ENCODE results near the gene TMTC2.

The TMTC2 gene

DNA sequence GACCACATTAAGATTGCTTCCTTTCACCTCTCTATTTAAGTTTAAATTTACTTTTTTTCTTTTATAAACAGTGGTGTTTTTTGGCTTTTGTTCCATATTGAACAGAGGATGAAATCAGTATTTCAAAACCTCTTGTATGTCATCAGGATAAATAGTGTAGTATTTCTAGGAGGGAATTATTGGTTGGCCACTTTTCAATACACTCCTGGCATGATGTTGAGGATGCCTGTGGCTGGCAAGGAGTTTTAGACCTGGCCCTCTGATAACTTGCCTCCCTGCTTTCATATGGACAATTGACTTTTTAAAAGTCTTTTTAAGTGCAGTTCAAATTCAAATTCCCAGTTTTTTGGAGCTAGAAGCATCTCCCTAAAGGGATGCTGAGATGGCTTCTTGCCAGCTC lies 9.8 kb downstream of the TMTC2 start:
- ChIA-PET POLR2A (interaction anchor here (0.7 kb wide), 1 partner anchor 219 kb away, joined by 5 read pairs; no protein-coding TSS in a partner anchor), CTCF (interaction anchor here (0.7 to 4.2 kb wide), 4 partner anchors 11 to 43 kb away, joined by 3 to 34 read pairs (median 4); partner anchors contain the start of gene TMTC2)
- no peak for DNase-seq (ENCODE audit: extremely low spot score)
- TF ChIP-seq CTCF (IDR thresholded peaks at IDR 0.05; ENCODE audit: control extremely low read depth, extremely low read depth, low read depth, missing control alignments): no peak

- DNase-seq (ENCODE audit: extremely low spot score): no peak
- no peak for TF ChIP-seq CTCF (IDR thresholded peaks at IDR 0.05; ENCODE audit: control extremely low read depth, extremely low read depth, low read depth, missing control alignments)
- POLR2A ChIA-PET: no interaction called here
- CTCF ChIA-PET: interaction anchor here (1.1 to 4.2 kb wide), 3 partner anchors 13 to 690 kb away, joined by 3 to 34 read pairs (median 4); partner anchors contain the start of gene TMTC2
Observed at GRCh38 chr12:82698708-82699564, 12.2 kb downstream of the TMTC2 start.

DNA sequence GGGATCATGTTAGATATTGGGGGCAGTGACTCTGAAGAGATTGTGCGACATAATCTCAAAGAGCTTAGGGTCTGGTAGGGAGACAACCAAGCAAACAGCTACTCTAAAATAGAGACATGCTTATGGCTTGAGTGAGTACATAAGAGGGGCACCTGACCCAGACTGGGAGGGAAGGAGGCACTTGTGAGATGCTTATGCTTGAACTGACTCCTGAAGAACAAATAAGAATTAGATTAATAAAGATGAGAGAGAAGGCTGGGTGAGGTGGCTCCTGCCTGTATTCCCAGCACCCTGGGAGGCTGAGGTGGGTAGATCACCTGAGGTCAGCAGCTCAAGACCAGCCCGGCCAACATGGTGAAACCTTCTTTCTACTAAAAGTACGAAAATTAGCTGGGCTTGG lies 19.1 kb downstream of the TMTC2 start:
- DNase-seq (ENCODE audit: extremely low spot score): no peak
- no peak for TF ChIP-seq CTCF (IDR thresholded peaks at IDR 0.05; ENCODE audit: control extremely low read depth, extremely low read depth, low read depth, missing control alignments)
- POLR2A ChIA-PET: no interaction called here
- CTCF ChIA-PET: interaction anchor here (0.8 to 3.8 kb wide), 6 partner anchors 12 to 31 kb away, joined by 3 to 14 read pairs (median 4); partner anchors contain the start of gene TMTC2

GRCh38 chr12:82708061-82708879 lies 21.6 kb downstream of the TMTC2 start:
- TF ChIP-seq CTCF (IDR thresholded peaks at IDR 0.05; ENCODE audit: control extremely low read depth, extremely low read depth, low read depth, missing control alignments): no peak

DNA sequence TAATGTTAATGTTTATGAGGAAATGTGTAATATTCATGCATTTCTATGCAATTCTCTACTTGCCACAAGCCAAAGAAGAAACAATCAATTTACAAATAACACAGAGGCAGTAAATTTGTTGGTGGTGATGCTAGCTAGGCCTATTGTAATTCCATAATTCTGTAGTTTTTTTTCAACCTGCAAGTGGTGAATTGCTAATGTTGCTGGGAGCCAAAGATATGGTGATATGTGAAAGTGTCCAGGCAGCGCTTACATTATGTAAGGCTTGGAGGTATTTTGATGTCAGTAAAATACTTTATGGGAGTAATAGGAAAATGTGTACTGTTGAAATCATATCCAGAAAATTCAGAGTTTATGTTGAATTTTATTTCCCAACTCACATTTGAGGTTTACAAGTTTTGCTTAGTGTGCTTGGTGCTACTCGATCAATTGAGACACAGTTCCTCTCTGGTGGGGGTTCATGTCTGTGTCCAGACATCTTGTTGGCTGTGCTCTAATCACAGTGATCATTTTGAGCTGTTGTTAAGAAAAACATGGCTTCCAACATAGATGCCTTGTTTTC lies 23.2 kb downstream of the TMTC2 start:
- ChIA-PET POLR2A (no interaction called here), CTCF (interaction anchor here (0.9 to 3.8 kb wide), 2 partner anchors 24 to 43 kb away, joined by 3 to 13 read pairs; partner anchors contain the start of gene TMTC2)
- no peak for TF ChIP-seq CTCF (IDR thresholded peaks at IDR 0.05; ENCODE audit: control extremely low read depth, extremely low read depth, low read depth, missing control alignments)
- DNase-seq (ENCODE audit: extremely low spot score): no peak

More at GRCh38 chr12:82708061-82708879, 21.6 kb downstream of the TMTC2 start:
- CTCF ChIA-PET: interaction anchor here (1.6 to 3.8 kb wide), 2 partner anchors 11 to 23 kb away, joined by 4 to 14 read pairs; no protein-coding TSS in a partner anchor
- POLR2A ChIA-PET: no interaction called here
- DNase-seq (ENCODE audit: extremely low spot score): no peak

- ChIA-PET POLR2A (no interaction called here), CTCF (interaction anchor here (1.0 to 3.8 kb wide), 3 partner anchors 15 to 25 kb away, joined by 3 to 13 read pairs (median 3); partner anchors contain the start of gene TMTC2)
- DNase-seq (ENCODE audit: extremely low spot score): no peak
- TF ChIP-seq CTCF (IDR thresholded peaks at IDR 0.05; ENCODE audit: control extremely low read depth, extremely low read depth, low read depth, missing control alignments): no peak
Observed at GRCh38 chr12:82710741-82711140, 24.0 kb downstream of the TMTC2 start.

Measured in GM10248 (cell line).